ENCODE results near the gene NFATC2IP. TPM values are rescaled to one million over a fixed set of nuclear protein-coding genes. Genes with fewer than 3 reads are reported as not detected.

The NFATC2IP gene
- total and polyA plus RNA-seq, 9 of the 15 experiments (the other 6 are each of a cell fraction or from before 2014, with no cell fraction given) = 15.6 to 106 (median 46.9) TPM

DNA sequence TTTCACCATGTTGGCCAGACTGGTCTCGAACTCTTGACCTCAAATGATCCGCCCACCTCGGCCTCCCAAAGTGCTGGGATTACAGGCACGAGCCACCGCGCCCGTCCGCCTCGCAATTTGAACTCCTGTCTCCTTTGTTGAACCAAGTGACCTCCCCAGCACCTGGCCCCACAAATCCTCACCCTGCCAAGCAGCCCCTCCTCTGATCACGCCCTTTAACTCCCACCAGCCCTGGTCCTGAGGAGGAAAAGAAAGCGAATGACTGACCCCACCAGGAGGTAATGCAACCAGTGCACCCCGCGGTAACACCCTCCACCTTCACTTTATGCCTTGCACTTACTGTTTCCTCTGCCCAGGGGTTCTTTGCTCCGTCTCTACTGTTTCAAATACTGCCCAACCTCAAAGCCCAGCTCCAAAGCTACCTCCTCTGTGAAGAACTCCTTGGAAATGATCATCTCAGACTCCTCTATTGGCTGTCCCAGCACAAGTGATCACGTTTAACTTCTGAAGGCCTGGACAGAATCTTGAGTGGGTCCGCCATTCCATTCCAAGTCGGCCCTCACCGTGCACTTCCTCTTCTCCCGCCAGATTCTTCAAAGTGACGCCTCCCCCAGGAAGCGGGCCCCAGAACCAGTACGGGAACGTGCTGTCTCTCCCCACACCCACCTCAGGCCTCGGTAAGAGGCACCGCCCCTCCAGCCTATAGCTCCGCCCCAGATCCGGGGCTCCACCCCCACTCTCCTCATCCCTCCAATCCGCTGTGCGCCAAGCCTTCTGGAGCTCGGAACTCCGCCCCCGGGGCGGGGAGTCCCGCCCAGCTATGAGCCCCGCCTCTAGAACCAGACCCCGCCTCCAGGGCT is 14.6 kb upstream of the NFATC2IP start (continued):
- TF ChIP-seq ZFX (CRISPR knock-in tag; IDR thresholded peaks at IDR 0.05) (peak; percentile 79), HDAC3 (IDR thresholded peaks at IDR 0.05; ENCODE audit: borderline replicate concordance, partially characterized antibody) (no peak), EZH2 (IDR thresholded peaks at IDR 0.05; ENCODE audit: borderline replicate concordance, low read depth, low read length) (no peak), RFX7 (CRISPR knock-in tag; IDR thresholded peaks at IDR 0.05) (no peak), ETV1 (tag; conservative IDR thresholded peaks at IDR 0.05; ENCODE audit: low read depth) (peak; percentile 28; the same call in 1 of the 2 replicates), PRPF4 (IDR thresholded peaks at IDR 0.05; ENCODE audit: insufficient read depth, low read depth, low read length, poor library complexity, severe bottlenecking) (no peak), MECOM (CRISPR knock-in tag; IDR thresholded peaks at IDR 0.05) (no peak), CREB1 (IDR thresholded peaks at IDR 0.05) (no peak), CREB1 (CRISPR knock-in tag; IDR thresholded peaks at IDR 0.05) (peak; percentile 52; the same call in 1 of the 2 replicates), SUPT5H (IDR thresholded peaks at IDR 0.05) (peak; percentile 67), POLR2AphosphoS5 (IDR thresholded peaks at IDR 0.05; ENCODE audit: control insufficient read depth, insufficient read depth, low read depth, low read length) (0 out of 2 replicates have a peak, but pooled peaks have one; percentile 22), TCFL5 (CRISPR knock-in tag; conservative IDR thresholded peaks at IDR 0.05) (no peak), HEY1 (CRISPR knock-in tag; IDR thresholded peaks at IDR 0.05; ENCODE audit: borderline replicate concordance) (no peak), PYGO2 (tag; IDR thresholded peaks at IDR 0.05) (no peak), CBFB (CRISPR knock-in tag; IDR thresholded peaks at IDR 0.05) (no peak), PML (IDR thresholded peaks at IDR 0.05; ENCODE audit: low read length) (0 out of 2 replicates have a peak, but pooled peaks have one; percentile 26), ZNF197 (CRISPR knock-in tag; IDR thresholded peaks at IDR 0.05; ENCODE audit: low read depth) (no peak), MXI1 (IDR thresholded peaks at IDR 0.05; ENCODE audit: low read depth, low read length) (peak; percentile 30; the same call in 1 of the 2 replicates), POLR2A (conservative IDR thresholded peaks at IDR 0.05) (peak; percentile 73), GABPA (tag; conservative IDR thresholded peaks at IDR 0.05; ENCODE audit: low read depth) (0 out of 2 replicates have a peak, but pooled peaks have one; percentile 29)
- TF ChIP-seq, protein P1, sequence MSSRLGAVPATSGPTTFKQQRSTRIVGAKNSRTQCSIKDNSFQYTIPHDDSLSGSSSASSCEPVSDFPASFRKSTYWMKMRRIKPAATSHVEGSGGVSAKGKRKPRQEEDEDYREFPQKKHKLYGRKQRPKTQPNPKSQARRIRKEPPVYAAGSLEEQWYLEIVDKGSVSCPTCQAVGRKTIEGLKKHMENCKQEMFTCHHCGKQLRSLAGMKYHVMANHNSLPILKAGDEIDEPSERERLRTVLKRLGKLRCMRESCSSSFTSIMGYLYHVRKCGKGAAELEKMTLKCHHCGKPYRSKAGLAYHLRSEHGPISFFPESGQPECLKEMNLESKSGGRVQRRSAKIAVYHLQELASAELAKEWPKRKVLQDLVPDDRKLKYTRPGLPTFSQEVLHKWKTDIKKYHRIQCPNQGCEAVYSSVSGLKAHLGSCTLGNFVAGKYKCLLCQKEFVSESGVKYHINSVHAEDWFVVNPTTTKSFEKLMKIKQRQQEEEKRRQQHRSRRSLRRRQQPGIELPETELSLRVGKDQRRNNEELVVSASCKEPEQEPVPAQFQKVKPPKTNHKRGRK (tag; IDR thresholded peaks at IDR 0.05) = no peak
- TF ChIP-seq, protein P2, sequence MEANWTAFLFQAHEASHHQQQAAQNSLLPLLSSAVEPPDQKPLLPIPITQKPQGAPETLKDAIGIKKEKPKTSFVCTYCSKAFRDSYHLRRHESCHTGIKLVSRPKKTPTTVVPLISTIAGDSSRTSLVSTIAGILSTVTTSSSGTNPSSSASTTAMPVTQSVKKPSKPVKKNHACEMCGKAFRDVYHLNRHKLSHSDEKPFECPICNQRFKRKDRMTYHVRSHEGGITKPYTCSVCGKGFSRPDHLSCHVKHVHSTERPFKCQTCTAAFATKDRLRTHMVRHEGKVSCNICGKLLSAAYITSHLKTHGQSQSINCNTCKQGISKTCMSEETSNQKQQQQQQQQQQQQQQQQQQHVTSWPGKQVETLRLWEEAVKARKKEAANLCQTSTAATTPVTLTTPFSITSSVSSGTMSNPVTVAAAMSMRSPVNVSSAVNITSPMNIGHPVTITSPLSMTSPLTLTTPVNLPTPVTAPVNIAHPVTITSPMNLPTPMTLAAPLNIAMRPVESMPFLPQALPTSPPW (CRISPR knock-in tag; IDR thresholded peaks at IDR 0.05) = peak; percentile 26; the same call in 1 of the 2 replicates

All from K562 (cell line).